GM15510 (cell line): ENCODE measurements around the gene EEIG1.

Source experiments
- POLR2A ChIP-seq: IDR thresholded peaks from 3 replicates; pipeline ENCODE4 v1.6.1; 2011; ENCODE audit warnings: borderline replicate concordance; ENCODE audit not compliant: insufficient read length; ENCODE audit errors: extremely low read depth

The EEIG1 gene

GRCh38 chr9:127972236-127972871 lies 8.4 kb downstream of the EEIG1 start:
- no peak for TF ChIP-seq POLR2A

DNA sequence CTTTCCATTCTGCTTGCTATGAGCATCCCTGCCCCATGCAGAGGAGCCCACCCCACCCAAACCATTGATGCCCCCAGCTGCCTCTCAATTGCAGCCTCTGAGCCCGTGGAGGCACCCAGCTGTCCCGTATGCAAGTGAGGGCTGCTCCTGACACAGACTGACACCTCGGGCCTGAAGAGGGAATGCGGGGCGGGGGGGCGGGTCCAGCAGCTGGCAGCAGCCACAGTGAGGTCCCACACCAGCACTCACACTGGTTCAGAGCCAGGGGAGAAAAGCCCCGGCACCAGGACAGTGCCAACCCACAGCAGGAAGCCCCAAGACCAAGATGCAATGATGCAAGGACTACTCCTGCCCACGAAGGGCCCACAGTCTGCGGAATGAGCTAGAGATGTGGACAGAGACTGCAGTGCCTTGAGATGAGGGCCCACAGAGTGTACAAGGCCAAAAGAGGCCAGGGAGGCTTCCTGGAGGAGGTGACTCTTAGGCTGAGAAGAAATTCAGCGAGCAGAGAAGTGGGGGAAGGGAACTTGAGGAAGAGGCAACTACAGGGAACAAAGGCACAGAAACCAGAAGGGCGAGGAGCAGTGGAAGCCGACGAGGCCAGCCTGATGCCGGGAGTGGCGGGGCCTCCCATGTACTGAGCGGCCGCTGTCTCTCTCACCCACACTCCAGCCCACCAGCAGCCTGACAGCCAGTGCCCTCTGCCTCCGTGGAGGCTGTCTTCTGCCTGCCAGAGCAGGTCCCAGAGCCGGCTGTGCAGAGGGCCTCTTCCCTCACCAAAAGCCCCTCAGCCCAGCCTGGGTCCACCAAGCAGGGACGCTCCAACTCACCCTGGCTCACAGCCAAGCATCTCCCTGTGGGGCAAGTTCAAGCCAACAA lies 9.2 kb downstream of the EEIG1 start:
- no peak for TF ChIP-seq POLR2A

- no peak for TF ChIP-seq POLR2A
Observed at GRCh38 chr9:127970401-127971313, 10.1 kb downstream of the EEIG1 start.

GRCh38 chr9:127968700-127969383 lies 11.9 kb downstream of the EEIG1 start:
- no peak for TF ChIP-seq POLR2A

- TF ChIP-seq POLR2A: no peak
Observed at GRCh38 chr9:127968042-127968441, 12.7 kb downstream of the EEIG1 start.

GRCh38 chr9:127967151-127967809 lies 13.5 kb downstream of the EEIG1 start:
- no peak for TF ChIP-seq POLR2A

- TF ChIP-seq POLR2A: no peak
Observed at GRCh38 chr9:127966416-127967150, 14.2 kb downstream of the EEIG1 start.

- no peak for TF ChIP-seq POLR2A
Observed at GRCh38 chr9:127965953-127966352, 14.8 kb downstream of the EEIG1 start.

- no peak for TF ChIP-seq POLR2A
Observed at GRCh38 chr9:127963359-127964064, 17.3 kb downstream of the EEIG1 start.

DNA sequence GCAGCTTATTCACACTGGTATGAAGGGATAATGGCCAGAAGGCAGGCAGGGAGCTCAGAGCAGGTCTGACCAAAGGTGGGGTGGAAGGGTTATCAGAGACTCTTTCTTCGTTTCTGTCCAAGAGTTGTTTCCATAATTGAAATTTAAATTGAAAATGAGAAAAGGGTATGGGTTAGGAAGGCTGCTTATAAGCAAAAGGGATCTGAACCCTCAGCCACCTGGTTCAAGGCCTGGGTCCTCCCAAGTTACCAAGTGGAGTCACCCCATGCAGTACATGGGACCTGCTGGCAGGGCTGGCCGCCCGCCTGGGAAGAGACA lies 17.8 kb downstream of the EEIG1 start:
- no peak for TF ChIP-seq POLR2A

DNA sequence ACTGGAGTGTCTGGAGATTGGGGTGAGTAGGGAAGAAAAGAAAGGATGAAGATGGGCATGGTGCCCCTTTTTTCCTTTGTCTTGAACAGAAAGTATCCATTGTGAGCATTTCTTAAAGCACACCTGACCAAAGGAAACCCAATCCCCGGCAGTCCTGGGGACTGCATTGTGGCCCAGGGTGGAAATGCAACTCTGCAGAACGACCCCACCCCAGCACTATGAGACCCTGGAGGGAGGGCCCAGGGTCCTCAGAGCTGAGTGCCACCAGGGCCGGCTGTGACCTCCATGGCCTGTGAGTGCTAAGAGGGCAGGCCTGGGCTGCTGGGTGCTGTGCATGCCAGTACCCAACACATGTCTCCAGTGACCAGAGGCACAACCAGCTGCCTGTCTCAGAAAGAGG lies 18.5 kb downstream of the EEIG1 start:
- no peak for TF ChIP-seq POLR2A

DNA sequence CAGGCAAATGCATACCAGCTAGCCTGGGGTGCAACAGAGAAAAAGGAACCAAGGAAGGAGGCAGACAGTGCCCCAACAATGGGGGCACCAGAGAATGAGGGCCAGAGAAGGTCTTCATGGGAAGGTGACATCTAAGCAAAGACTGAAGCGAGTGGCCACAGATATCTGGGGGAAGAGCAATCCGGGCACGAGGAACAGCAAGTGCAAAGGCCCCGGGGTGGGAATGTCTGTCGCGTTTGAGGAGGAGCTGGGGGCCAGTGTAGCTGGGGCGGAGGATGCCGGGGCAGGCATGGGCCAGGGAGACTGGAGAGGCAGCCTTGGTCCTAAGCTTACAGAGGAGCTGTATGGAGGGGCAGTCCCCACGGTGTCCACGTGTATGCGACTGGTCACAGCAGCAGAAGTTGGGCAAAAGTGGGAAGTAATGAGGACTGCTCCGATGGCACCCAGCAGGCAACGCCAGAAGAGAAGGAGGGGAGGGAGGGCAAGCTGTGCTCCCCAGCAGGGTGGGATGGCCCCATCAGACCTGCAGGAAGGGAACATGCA lies 19.1 kb downstream of the EEIG1 start:
- no peak for TF ChIP-seq POLR2A

DNA sequence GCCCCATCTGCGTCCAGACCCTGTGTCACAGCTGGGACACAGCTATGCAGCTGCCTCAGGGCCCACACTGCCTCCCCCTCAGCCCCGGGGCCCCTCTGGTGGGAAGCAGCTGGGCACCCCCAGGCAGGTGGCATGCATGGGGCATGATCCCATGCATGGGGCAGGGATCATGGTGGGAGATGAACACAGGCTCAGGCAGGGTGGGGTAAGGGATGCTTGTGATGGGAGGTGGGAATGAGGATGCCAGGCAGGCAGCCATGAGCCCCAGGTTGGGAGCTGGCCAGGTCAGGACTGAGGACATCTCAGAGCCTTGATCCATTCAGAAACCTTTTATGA lies 19.7 kb downstream of the EEIG1 start:
- no peak for TF ChIP-seq POLR2A
